ENCODE results near the gene CEP85L. TPM values are rescaled to one million over a fixed set of nuclear protein-coding genes. Genes with fewer than 3 reads are reported as not detected.

CEP85L gene
- total RNA-seq, 1 donor from 2014 or later, result 16.8 TPM

GRCh38 chr6:118468682-118469465 is 182.5 kb downstream of the CEP85L start:
- no peak for DNase-seq (ENCODE audit: low read depth, low spot score)
- Mint-ChIP-seq H3K36me3 (ENCODE audit: low read depth) (peaks cover 14% of the 10 kb centered on the region), H3K27me3 (ENCODE audit: low read depth) (no peaks in the 10 kb centered on the region), H3K4me3 (no peak overlapping the region), H3K4me1 (no peaks in the 10 kb centered on the region), H3K27ac (ENCODE audit: unreplicated experiment) (no peak overlapping the region), H3K9me3 (no peaks in the 10 kb centered on the region)
- TF ChIP-seq, protein P1, sequence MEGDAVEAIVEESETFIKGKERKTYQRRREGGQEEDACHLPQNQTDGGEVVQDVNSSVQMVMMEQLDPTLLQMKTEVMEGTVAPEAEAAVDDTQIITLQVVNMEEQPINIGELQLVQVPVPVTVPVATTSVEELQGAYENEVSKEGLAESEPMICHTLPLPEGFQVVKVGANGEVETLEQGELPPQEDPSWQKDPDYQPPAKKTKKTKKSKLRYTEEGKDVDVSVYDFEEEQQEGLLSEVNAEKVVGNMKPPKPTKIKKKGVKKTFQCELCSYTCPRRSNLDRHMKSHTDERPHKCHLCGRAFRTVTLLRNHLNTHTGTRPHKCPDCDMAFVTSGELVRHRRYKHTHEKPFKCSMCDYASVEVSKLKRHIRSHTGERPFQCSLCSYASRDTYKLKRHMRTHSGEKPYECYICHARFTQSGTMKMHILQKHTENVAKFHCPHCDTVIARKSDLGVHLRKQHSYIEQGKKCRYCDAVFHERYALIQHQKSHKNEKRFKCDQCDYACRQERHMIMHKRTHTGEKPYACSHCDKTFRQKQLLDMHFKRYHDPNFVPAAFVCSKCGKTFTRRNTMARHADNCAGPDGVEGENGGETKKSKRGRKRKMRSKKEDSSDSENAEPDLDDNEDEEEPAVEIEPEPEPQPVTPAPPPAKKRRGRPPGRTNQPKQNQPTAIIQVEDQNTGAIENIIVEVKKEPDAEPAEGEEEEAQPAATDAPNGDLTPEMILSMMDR (conservative IDR thresholded peaks at IDR 0.05), result no peak

- Mint-ChIP-seq H3K4me1 (no peaks in the 10 kb centered on the region), H3K36me3 (ENCODE audit: low read depth) (peaks cover 15% of the 10 kb centered on the region), H3K27me3 (ENCODE audit: low read depth) (no peaks in the 10 kb centered on the region), H3K27ac (ENCODE audit: unreplicated experiment) (no peak overlapping the region), H3K4me3 (no peak overlapping the region), H3K9me3 (no peaks in the 10 kb centered on the region)
- TF ChIP-seq, protein P1 (conservative IDR thresholded peaks at IDR 0.05), result no peak
- no peak for DNase-seq (ENCODE audit: low read depth, low spot score)
Observed at GRCh38 chr6:118467181-118467580, 184.2 kb downstream of the CEP85L start.

DNA sequence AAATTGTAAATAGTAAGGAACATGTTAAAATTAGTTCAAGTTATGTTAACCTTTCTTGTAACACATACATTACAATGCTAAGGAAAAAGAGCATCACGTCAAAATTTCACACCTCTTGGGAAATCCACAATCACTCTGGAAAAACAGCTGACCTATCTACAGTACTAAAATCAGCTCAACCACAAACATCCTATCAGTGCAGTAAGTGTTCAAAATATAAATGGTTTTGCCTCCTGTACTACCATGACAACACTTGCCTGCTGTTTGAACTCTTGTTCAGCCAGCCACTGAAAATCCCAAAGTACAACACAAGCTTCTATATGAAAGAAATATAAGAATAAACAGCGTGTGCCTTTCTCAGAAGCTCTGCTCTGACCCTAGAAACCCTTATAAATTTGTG is 186.8 kb downstream of the CEP85L start:
- no peak overlapping the region for H3K4me3 Mint-ChIP-seq
- no peak overlapping the region for H3K27ac Mint-ChIP-seq (ENCODE audit: unreplicated experiment)
- H3K4me1 Mint-ChIP-seq, result no peaks in the 10 kb centered on the region
- DNase-seq (ENCODE audit: low read depth, low spot score), result no peak
- H3K36me3 Mint-ChIP-seq (ENCODE audit: low read depth), result peaks cover 15% of the 10 kb centered on the region
- H3K27me3 Mint-ChIP-seq (ENCODE audit: low read depth), result no peaks in the 10 kb centered on the region
- TF ChIP-seq, protein P1 (conservative IDR thresholded peaks at IDR 0.05), result no peak
- no peaks in the 10 kb centered on the region for H3K9me3 Mint-ChIP-seq

DNA sequence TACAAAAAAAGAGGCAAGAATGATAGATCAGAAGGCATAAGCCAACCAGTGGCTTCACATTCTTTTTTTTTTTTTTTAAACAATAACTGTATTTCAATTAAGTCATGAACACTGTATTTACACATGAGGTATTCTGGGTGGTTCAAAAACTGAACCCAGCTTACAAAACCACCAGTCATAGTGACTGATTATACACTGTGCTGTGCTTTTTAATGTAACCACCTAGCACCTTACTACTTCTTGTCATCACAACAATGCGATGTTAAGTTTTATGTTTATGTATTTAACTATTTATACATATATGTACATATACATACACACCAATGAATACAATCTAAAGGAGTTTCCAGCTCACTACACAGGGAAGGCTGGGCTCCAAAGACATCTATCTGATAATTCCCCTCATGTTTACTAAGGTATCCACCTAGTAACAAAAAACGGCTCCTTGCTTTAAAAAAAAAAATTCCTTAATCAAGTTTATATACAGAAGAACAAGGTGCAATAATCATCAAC is 190.4 kb downstream of the CEP85L start:
- no peak overlapping the region for H3K4me3 Mint-ChIP-seq
- no peaks in the 10 kb centered on the region for H3K27me3 Mint-ChIP-seq (ENCODE audit: low read depth)
- no peak overlapping the region for H3K27ac Mint-ChIP-seq (ENCODE audit: unreplicated experiment)
- no peak for DNase-seq (ENCODE audit: low read depth, low spot score)
- H3K4me1 Mint-ChIP-seq, result no peaks in the 10 kb centered on the region
- TF ChIP-seq, protein P1 (conservative IDR thresholded peaks at IDR 0.05), result no peak
- peaks cover 6% of the 10 kb centered on the region for H3K36me3 Mint-ChIP-seq (ENCODE audit: low read depth)
- no peaks in the 10 kb centered on the region for H3K9me3 Mint-ChIP-seq

GRCh38 chr6:118456982-118457381 is 194.4 kb downstream of the CEP85L start:
- peaks cover 15% of the 10 kb centered on the region for H3K9me3 Mint-ChIP-seq
- H3K4me1 Mint-ChIP-seq, result no peaks in the 10 kb centered on the region
- no peaks in the 10 kb centered on the region for H3K27me3 Mint-ChIP-seq (ENCODE audit: low read depth)
- no peak for DNase-seq (ENCODE audit: low read depth, low spot score)
- no peak overlapping the region for H3K27ac Mint-ChIP-seq (ENCODE audit: unreplicated experiment)
- H3K36me3 Mint-ChIP-seq (ENCODE audit: low read depth), result peaks cover 16% of the 10 kb centered on the region
- TF ChIP-seq, protein P1 (conservative IDR thresholded peaks at IDR 0.05), result no peak
- no peak overlapping the region for H3K4me3 Mint-ChIP-seq
